SH-SY5Y (cell line): ENCODE results near the gene ANXA1.

Source experiments
- GATA2 ChIP-seq: IDR thresholded peaks from 2 replicates; pipeline ENCODE4 v1.6.1; 2011; ENCODE audit warnings: mild to moderate bottlenecking, low read depth, low read length
- GATA3 ChIP-seq: IDR thresholded peaks from 2 replicates; pipeline ENCODE4 v1.6.1; 2011; ENCODE audit warnings: low read depth, mild to moderate bottlenecking, low read length, moderate library complexity

The ANXA1 gene

GRCh38 chr9:73151653-73152542 is at the start of gene ANXA1:
ANXA1 (plus strand) TSS chr9:73151865; CDS start chr9:73158536, 6,671 bp downstream.
- TF ChIP-seq GATA3 (no peak), GATA2 (no peak)

GRCh38 chr9:73104342-73104741 is 47.3 kb upstream of the ANXA1 start:
- no peak for TF ChIP-seq GATA2
- TF ChIP-seq GATA3 = no peak

GRCh38 chr9:73104921-73105320 is 46.7 kb upstream of the ANXA1 start:
- TF ChIP-seq GATA3 (no peak), GATA2 (no peak)

- no peak for TF ChIP-seq GATA3
- TF ChIP-seq GATA2 = no peak
These were observed 37.6 kb upstream of the ANXA1 start for GRCh38 chr9:73114058-73114457.

- TF ChIP-seq GATA2 (no peak), GATA3 (no peak)
These were observed 36.7 kb upstream of the ANXA1 start for GRCh38 chr9:73114958-73115357.

- no peak for TF ChIP-seq GATA2
These were observed 35.6 kb upstream of the ANXA1 start for GRCh38 chr9:73116031-73116430.

GRCh38 chr9:73116880-73117279 is 34.8 kb upstream of the ANXA1 start:
- TF ChIP-seq GATA3 (no peak), GATA2 (no peak)

GRCh38 chr9:73118286-73118685 is 33.4 kb upstream of the ANXA1 start:
- TF ChIP-seq GATA2 (no peak), GATA3 (no peak)

GRCh38 chr9:73118898-73119554 is 32.6 kb upstream of the ANXA1 start:
- TF ChIP-seq GATA2 = no peak
- TF ChIP-seq GATA3 = no peak

GRCh38 chr9:73121375-73121935 is 30.2 kb upstream of the ANXA1 start:
- TF ChIP-seq GATA2 = no peak
- no peak for TF ChIP-seq GATA3

- TF ChIP-seq GATA3 (no peak), GATA2 (no peak)
These were observed 26.0 kb upstream of the ANXA1 start for GRCh38 chr9:73125651-73126050.

GRCh38 chr9:73129941-73130685 is 21.6 kb upstream of the ANXA1 start:
- TF ChIP-seq GATA3 (no peak), GATA2 (no peak)

- TF ChIP-seq GATA3 = no peak
- TF ChIP-seq GATA2 = no peak
These were observed 20.2 kb upstream of the ANXA1 start for GRCh38 chr9:73131461-73131860.

GRCh38 chr9:73132034-73132776 is 19.5 kb upstream of the ANXA1 start:
- TF ChIP-seq GATA2 = no peak
- no peak for TF ChIP-seq GATA3
